Measurements from ENCODE around the gene NOX3.

Gene NOX3

DNA sequence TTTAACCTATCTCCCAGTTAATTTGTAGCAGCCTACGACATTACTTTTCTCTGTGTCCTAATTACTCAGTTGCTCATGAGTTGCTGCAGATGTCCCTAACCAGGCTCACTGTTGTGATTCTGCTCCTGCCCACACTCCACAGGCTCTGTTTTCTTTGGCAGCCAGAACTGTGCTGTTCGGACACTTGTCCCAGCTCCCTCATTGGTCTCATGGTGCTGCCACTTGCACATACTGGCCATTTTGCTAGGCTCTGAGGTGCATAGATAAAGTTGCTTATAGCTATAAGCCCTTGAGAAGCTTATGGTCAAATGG, 55.0 kb downstream of the NOX3 start:
- no peak for DNase-seq (ENCODE audit: low read depth in 2 of 3, low spot score in 1 of 3)

- DNase-seq (ENCODE audit: low read depth in 2 of 3, low spot score in 1 of 3): no peak
Measured at GRCh38 chr6:155399745-155400653, 55.6 kb downstream of the NOX3 start.

- DNase-seq (ENCODE audit: low read depth in 2 of 3, low spot score in 1 of 3): no peak
Measured at GRCh38 chr6:155399062-155399744, 56.4 kb downstream of the NOX3 start.

DNA sequence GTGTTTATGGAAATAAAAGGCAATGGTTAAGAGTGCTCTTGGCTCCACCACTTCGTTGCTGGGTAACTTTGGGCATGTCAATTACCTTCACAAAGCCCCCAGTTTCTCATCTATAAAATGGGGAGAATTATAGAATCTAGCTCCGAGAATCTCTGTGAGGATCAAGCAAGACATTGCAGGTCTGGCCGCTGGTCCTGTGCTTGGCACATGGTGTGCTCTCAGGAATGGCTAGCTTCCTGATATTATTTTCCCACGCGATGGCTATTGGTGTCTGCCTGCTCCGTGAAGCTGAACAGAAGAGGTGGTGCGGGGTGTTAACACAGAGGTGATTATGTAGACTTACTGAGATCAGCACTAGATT, 57.0 kb downstream of the NOX3 start:
- DNase-seq (ENCODE audit: low read depth in 2 of 3, low spot score in 1 of 3): no peak

DNA sequence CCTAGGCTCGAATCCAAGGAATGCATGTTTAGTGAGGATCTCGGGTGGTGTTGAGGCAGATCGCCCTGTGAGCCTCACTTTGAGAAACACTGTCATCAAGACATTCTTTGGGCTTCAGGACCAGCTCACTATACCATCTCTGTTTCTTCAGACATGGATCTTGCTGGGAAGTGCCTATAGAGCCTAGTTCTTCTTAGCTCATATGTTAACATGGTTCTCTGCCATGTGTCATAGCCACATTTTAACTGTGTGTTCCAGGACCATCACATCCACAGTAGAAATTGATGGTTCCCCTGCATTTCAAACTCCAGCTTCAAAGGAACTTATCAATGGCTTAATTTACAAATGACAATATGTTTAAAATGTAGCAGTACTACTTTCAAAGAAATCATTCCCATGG, 57.4 kb downstream of the NOX3 start:
- no peak for DNase-seq (ENCODE audit: low read depth in 2 of 3, low spot score in 1 of 3)

DNA sequence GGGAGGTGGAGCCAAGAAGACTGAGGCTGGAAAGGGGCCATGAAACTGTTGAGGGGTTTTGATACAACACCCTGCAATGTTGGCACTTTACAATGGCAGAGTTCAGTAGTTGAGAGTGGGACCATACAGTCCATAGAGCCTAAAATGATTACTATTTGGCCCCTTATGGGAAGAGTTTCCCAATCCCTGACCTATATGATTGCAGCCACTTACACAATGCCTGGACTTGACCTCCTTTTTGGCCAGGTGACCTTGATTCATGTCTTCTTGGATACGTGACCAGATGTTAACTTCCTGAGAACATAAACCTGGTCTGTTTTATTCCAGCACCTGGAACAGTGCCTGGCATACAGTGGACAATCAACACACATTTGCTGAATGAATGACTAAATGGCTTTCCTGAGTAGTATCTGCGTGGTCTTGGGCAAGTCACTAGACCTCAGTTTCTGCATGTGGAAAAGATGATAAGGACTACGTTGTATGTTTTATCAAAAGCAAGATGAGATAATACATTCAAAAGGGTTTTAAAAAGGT, 58.4 kb downstream of the NOX3 start:
- no peak for DNase-seq (ENCODE audit: low read depth in 2 of 3, low spot score in 1 of 3)

GRCh38 chr6:155396605-155397004, 59.0 kb downstream of the NOX3 start:
- DNase-seq (ENCODE audit: low read depth in 2 of 3, low spot score in 1 of 3): no peak

- DNase-seq (ENCODE audit: low read depth in 2 of 3, low spot score in 1 of 3): no peak
Measured at GRCh38 chr6:155395339-155395738, 60.3 kb downstream of the NOX3 start.

DNA sequence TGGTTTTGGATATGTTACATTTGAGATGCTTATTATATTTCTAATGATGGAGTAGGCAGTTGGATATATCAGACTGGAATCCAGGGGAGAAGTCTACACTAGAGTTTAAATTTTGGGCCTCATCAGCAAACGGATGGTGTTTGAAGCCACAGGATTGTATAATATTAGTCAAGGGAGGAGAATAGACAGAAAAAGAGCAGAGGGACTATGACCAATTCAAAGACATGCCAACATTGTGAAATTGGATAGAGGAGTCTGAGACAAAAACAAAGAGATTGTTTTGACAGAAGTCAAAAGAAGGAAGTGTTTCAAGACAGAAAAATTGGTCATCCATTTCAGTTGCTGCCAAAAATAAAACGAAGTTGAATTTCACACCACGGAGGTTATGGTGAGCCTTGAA, 66.5 kb downstream of the NOX3 start:
- DNase-seq (ENCODE audit: low read depth in 2 of 3, low spot score in 1 of 3): no peak

DNA sequence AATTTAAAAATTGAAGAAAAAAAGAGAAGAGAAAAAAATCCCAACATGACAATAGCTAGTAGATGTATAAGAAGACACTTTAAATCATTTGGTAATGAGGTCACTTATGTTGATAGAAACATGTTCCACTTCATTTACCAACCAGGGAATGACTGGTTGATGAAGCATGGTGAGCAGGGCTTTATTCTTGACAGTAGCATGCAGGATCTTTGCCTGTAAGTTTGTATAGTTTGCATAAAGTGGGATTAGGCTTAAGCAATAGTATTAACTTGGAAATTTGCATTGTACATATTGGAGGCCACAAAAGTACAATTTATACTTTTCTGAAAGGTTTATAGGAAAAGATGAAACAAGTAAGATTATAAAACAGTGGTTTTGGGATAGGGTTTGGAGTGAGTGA, 67.0 kb downstream of the NOX3 start:
- no peak for DNase-seq (ENCODE audit: low read depth in 2 of 3, low spot score in 1 of 3)

DNA sequence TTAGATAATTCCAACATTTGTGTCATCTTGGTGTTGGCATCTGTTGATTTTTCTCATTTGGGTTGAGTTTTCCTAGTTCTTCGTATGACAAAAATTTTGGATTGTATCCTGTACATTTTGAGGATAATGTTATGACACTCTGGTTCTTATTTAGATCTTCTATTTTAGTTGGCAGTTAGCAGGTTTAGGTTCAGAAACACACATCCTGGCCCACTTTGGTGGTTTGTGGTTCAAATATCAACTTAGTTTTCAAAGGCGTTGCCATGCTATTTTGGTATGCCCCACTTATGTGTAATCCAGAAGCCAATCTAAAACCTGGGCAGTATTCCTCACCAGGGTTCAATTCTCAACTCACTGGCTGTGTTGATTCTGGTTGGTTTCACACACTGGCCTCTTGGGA, 68.2 kb downstream of the NOX3 start:
- DNase-seq (ENCODE audit: low read depth in 2 of 3, low spot score in 1 of 3): no peak

DNA sequence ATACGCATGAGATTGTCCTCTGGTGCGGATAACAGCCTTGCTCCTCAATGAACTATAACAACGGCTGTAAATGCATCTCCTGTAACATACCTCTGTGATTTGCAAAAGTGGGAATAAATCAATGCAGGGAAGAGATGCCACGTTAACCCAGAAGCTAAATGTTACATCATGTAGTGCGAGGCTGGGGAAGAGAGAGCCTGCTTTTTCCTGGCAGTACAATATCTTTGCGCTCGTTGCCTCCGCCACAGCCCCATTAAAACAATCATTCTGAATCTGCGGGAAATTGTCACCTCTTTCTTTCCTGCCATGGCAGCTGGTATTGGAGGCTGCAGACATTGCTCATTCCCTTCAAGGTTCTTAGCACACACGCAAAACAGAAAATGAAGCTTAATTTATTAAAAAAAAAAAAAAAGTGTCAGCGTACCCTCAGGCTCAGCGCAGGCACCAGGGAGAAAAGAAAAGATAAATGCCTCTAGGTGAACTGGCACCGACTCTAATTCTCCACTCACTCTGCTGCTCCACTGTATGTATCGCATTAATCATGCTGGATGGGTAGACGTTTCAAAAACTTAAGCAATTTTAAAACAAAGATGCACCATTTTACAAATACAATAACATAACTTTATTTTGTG, 71.2 kb downstream of the NOX3 start:
- DNase-seq (ENCODE audit: low read depth in 2 of 3, low spot score in 1 of 3): no peak

- no peak for DNase-seq (ENCODE audit: low read depth in 2 of 3, low spot score in 1 of 3)
Measured at GRCh38 chr6:155383913-155384312, 71.7 kb downstream of the NOX3 start.

GRCh38 chr6:155382338-155382685, 73.3 kb downstream of the NOX3 start:
- DNase-seq (ENCODE audit: low read depth in 2 of 3, low spot score in 1 of 3): no peak

GRCh38 chr6:155381673-155382337, 73.8 kb downstream of the NOX3 start:
- DNase-seq (ENCODE audit: low read depth in 2 of 3, low spot score in 1 of 3): no peak

- DNase-seq (ENCODE audit: low read depth in 2 of 3, low spot score in 1 of 3): no peak
Measured at GRCh38 chr6:155380666-155381332, 74.8 kb downstream of the NOX3 start.

DNA sequence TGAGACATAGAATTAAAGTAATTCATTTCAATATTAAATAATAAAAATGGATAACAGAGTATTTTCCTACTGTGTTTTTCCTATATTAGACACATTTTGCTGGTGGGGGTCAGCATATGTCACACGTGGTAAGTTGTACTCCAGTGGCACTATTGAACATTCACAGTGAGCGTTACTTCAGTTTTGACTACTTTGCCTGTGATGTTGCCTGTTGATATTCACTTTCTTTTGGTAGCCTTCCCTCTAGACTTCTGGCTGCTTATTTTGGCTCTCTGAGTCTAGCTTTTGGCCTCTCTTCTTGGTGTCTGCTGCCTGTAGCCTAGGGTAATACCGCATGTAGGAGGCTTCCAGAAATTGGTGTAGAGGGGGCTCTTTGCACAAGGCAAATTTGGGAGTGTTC, 76.9 kb downstream of the NOX3 start:
- no peak for DNase-seq (ENCODE audit: low read depth in 2 of 3, low spot score in 1 of 3)

DNA sequence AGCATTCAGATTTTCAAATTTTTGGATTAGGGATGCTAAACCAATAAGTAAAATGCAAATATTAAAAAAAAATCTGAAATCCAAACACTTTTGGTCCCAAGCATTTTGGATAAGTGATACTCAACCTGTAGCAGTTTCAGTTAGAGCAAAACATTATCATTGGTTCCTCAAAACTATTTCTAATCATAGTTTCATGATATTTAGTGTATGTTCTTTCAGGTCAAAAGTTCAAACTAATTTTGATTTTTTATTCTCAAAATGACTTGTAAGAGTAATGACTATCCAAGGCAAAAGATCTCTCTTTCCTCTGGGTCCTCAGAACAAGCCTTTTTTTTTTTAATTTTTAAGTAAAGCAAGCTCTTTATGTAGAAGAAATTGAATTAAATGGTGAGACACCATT, 77.4 kb downstream of the NOX3 start:
- no peak for DNase-seq (ENCODE audit: low read depth in 2 of 3, low spot score in 1 of 3)

DNA sequence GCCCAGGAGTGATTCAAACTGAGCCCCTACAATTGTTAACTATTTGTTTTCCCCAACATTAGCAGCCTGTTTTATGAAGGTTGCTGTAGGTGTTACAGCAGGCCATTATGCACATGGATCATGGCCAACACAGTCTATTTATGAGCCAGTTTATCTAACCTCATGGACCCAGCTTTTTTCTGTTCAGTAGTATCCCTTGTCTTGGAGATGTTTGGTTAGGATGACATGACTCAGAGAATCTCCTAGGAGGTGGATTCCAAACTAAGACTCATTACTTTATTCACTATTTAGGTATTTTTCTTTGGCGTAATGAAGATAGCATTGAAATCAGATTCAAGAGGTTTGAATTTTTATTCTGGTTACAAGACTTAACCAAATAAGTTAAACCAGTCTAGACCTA, 78.6 kb downstream of the NOX3 start:
- no peak for DNase-seq (ENCODE audit: low read depth in 2 of 3, low spot score in 1 of 3)

- no peak for DNase-seq (ENCODE audit: low read depth in 2 of 3, low spot score in 1 of 3)
Measured at GRCh38 chr6:155375801-155376200, 79.8 kb downstream of the NOX3 start.

- no peak for DNase-seq (ENCODE audit: low read depth in 2 of 3, low spot score in 1 of 3)
Measured at GRCh38 chr6:155374681-155375080, 81.0 kb downstream of the NOX3 start.

Data from stimulated activated CD4-positive, alpha-beta T cell treated with anti-CD3 and anti-CD28 coated beads, Interleukin-12 subunit alpha, Interleukin-12 subunit beta, amount 100 ng/mL, for 48 hours (primary cell).